AG09319 (cell line): ENCODE results near the gene FYN.

Source experiments
- DNase-seq: peaks from one replicate; pipeline ENCODE4 v3.0.0-alpha.2; 2010; ENCODE audit warnings: low read depth; ENCODE audit errors: extremely low read depth
- TF ChIP-seq, protein P1 (sequence below): IDR thresholded peaks from 2 replicates; pipeline ENCODE4 v1.5.1; 2011; ENCODE audit warnings: low read depth, mild to moderate bottlenecking, inconsistent platforms, low read length, moderate library complexity

Gene FYN

DNA sequence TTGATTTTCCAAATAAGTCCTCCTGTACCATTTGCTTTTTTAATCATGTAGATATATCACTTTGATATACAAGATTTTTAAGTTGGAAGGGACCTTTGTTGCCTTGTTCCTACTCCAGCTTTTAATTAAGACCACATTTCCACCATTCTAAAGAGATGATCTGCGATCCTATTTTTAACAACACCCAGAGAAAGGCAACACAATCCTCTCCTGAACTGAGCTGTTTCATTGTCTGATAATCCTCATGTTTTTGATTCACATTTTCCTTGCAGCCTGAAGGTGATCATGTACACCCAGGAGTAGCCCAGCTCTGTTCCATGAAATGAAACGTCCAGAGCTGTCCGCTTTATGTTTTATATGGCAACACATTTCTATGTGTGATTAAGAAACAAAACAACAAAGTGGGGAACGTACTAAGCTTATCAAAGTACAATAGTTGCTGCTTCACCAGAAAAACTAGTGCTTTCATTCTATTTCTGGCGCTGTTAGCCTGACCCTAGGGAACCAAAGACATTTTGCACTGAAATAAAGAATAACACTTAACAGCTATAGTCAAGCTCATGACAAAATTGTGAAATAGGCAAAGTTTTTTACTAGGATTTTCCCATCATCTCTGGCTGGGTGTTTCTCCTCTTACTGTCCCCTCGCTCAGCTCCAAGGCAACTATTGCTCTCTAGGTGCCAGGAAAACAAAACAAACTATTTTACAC is 245.0 kb downstream of the FYN start:
- TF ChIP-seq, protein P1, sequence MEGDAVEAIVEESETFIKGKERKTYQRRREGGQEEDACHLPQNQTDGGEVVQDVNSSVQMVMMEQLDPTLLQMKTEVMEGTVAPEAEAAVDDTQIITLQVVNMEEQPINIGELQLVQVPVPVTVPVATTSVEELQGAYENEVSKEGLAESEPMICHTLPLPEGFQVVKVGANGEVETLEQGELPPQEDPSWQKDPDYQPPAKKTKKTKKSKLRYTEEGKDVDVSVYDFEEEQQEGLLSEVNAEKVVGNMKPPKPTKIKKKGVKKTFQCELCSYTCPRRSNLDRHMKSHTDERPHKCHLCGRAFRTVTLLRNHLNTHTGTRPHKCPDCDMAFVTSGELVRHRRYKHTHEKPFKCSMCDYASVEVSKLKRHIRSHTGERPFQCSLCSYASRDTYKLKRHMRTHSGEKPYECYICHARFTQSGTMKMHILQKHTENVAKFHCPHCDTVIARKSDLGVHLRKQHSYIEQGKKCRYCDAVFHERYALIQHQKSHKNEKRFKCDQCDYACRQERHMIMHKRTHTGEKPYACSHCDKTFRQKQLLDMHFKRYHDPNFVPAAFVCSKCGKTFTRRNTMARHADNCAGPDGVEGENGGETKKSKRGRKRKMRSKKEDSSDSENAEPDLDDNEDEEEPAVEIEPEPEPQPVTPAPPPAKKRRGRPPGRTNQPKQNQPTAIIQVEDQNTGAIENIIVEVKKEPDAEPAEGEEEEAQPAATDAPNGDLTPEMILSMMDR: no peak

DNA sequence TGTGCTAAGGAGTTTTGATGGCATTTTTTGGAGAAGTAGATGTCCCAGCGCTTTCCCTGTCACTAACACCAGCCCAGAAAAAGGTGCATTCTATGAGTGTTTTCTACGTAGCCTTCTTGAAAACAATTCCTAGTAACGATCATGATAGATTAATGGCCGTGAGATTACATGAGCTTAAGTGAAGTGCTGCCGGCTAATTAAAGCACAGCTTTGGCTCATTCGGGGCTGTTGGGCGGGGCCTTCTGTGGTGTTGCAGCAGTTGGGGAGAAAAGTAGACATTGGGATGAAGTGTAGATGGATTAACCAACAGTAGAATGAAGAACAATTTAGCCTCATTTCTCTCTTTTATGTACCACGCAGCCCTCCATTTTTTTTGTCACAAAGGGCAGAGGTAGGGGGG is 246.8 kb downstream of the FYN start:
- TF ChIP-seq, protein P1: no peak
- DNase-seq: no peak

More for the DNA sequence above, 245.0 kb downstream of the FYN start:
- DNase-seq: no peak

DNA sequence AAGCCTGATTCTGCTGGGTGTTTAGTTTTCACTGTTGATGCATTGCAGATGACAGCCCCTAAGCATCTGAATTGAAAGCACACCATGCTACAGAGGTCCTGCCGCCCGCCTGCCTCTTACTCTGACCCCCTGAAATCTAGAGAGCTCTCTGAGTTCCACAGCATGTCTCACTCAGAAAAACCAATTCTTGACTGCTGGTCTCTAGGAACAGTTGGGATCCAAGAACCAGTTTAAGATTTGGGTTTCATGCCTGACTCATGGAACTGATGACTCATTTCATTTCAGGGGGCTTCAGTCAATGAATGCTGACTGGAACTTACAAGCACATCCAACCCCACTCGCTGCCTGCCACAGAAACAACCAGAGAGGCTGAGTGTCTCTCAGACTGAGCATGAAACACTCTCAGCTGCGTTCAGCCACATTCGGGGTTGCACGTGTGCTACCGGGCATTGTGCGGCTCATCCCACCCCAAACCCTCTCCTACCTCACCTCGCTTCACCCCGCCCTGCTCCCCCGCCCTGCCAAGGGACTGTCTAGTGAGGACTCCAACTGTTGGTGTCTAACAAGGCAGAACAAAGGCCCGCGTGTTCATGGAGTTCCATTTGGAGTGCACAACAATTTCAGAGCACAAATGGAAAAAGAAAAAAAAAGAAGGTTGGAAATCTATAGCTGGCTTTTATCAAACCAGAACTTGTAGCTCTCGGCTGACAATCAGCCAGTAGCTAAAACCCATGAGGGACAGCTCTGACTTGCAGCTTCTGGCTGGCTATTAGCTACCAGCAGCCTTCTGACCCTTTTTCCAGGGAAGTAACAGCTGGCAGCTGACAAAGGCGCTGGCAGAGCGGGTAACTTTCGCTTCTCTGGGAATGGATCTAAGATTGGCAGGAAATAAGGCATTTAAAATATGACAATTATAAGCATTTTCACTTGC is 247.5 kb downstream of the FYN start:
- DNase-seq: no peak

DNA sequence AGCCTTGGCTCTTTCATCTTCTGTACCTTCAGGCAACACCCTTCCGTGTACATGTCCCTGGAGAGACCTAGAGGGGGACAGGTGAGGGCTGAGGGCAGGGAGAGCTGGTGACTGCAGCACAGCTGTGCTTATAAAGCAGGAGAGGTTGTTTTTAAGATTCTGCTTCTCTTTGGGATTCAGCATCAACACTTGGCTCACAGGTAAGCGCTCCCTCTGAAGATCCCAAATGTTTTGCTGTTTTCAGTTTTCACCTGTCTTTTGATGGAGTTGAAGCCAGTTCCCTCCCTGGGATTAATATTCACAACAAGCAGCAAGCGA is 248.2 kb downstream of the FYN start:
- DNase-seq: no peak
- TF ChIP-seq, protein P1: no peak

More for the DNA sequence above, 247.5 kb downstream of the FYN start:
- TF ChIP-seq, protein P1: no peak

DNA sequence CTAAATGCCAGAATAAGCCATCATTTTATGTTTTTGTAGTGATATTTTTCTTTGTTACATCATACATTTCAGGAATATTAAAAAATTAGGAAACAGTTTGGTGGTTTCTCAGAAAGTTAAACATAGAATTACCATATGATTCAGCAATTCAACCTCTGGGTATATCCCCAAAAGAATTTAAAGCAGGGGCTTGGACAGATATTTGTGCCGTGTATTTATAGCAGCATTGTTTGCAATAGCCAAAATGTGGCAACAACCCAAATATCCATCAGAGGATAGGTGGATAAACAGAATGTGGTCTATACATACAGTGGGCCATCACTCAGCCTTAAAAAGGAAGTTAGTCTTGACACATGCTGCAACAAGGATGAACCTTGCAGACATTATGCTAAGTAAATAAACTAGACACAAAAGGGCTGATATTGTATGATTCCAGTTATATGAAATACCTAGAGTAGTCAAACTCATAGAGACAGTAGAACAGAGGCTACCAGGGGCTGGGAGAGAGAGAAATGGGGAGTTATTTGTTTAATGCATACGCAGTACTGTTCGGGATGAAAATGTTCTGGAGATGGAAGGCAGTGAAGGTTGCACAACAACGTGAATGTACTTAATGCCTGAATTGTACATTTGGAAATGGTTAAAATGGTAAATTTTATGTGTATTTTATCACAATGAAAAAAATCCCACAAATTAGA is 248.7 kb downstream of the FYN start:
- TF ChIP-seq, protein P1: no peak
- DNase-seq: no peak

DNA sequence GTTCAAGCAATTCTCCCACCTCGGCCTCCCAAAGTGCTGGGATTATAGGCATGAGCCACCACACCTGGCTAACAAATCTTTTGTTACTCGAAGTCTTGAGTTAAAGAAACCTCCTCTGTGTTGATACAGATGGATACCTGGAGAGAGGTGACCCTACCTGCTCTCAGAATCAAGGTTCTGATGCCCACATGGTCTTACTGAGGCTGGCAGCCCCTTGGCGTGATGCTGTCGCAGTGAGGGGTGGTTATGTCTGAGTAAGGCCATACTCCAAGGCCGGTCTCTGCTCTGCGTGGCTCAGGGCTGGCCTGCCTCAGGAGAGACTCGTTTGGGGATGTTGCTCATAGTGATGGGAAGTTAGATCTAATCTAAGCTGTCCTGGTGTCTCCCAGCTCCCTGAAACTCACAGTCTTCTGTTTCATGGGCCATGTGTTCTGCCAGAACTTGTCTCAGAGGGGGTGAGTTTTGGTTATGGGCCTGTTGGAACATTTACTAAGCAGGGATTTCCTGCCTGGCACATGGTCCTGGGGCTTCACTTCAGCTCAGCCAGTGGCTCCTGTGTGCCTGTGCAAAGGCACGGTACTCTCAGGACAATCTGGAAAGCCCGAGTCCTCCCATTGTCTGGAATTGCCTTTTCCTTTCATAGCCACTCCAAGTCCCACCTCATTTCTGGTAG is 250.1 kb downstream of the FYN start:
- DNase-seq: no peak
- TF ChIP-seq, protein P1: no peak
